ENCODE data around the gene IKZF3. TPM values are rescaled to one million over a fixed set of nuclear protein-coding genes. Genes with fewer than 3 reads are reported as not detected.

IKZF3 gene
- total and polyA plus RNA-seq, 4 donors, result 0.03 to 2.8 (median 1.2) TPM

DNA sequence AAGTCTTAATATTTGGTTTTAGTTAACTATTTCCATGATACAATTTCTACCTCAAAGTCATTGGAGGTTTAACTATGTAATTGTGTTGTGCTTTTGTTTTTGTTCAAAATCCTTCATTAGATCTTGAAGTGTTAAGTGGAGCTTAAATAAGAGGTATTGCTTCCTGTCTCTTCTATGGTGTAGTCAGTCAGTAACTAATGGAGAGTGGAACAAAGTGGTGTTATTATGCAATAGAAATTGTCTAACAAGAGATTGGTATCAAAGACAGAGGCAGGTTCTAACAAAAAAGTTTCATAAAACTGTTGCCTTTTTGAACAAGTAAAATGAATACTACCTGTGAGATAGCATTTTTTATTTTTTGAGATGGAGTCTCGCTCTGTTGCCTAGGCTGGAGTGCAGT, 81.1 kb downstream of the IKZF3 start:
- H3K27ac ChIP-seq (ENCODE audit: low read depth in 1 of 2, low read length in 2 of 2), result no peak overlapping the region
- ATAC-seq (ENCODE audit: low FRiP score) (no peak), DNase-seq (no peak)
- WGBS, 2 donors, result 94 to 100% methylated on average over 1 of the region's 1 CpG
- no peaks in the 10 kb centered on the region for H3K9me3 ChIP-seq (ENCODE audit: control insufficient read depth, low read length)
- H3K4me1 ChIP-seq (ENCODE audit: control insufficient read depth in 1 of 2, insufficient read depth in 2 of 2, low read length in 2 of 2), result peaks cover 2% of the 10 kb centered on the region in 2 donors
- H3K4me3 ChIP-seq (ENCODE audit: low read length in 2 of 2), result no peak overlapping the region
- H3K27me3 ChIP-seq (ENCODE audit: control insufficient read depth in 1 of 2, insufficient read depth in 2 of 2, low read length in 1 of 2), result no peaks in the 10 kb centered on the region
- H3K36me3 ChIP-seq (ENCODE audit: control insufficient read depth in 1 of 2, insufficient read depth in 2 of 2, low read length in 1 of 2), result no peaks in the 10 kb centered on the region
- intact Hi-C loops (cut with DNase I), result loop anchor here in 1 of 2 donors (10.0 kb wide), 1 partner anchor 58 kb away; no protein-coding TSS in a partner anchor

DNA sequence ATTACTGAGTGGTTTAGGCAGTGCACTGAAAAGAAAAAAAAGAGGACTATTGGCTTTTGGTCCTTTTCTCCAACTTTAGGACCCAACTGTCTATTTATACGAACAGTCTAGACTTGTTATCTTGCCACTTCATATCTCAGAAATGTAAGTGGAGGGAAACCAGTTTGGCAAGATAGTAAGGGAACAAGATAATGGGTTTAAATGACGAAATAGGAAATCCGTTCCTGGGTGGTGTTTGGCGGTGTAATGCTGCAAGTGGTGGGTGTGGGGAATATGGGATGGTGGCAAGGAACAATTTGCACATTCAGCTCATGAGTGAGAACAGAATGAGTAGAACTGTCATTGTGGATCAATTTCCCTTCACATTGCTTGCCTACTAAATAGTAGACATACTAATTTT, 81.6 kb downstream of the IKZF3 start:
- Histone ChIP-seq H3K4me3 (ENCODE audit: low read length in 2 of 2) (no peak overlapping the region), H3K4me1 (ENCODE audit: control insufficient read depth in 1 of 2, insufficient read depth in 2 of 2, low read length in 2 of 2) (peaks cover 2% of the 10 kb centered on the region in 2 donors), H3K9me3 (ENCODE audit: control insufficient read depth, low read length) (no peaks in the 10 kb centered on the region), H3K27ac (ENCODE audit: low read depth in 1 of 2, low read length in 2 of 2) (no peak overlapping the region), H3K27me3 (ENCODE audit: control insufficient read depth in 1 of 2, insufficient read depth in 2 of 2, low read length in 1 of 2) (no peaks in the 10 kb centered on the region), H3K36me3 (ENCODE audit: control insufficient read depth in 1 of 2, insufficient read depth in 2 of 2, low read length in 1 of 2) (no peaks in the 10 kb centered on the region)
- intact Hi-C loops (cut with DNase I), result loop anchor here in 1 of 2 donors (10.0 kb wide), 1 partner anchor 58 kb away; no protein-coding TSS in a partner anchor
- ATAC-seq (ENCODE audit: low FRiP score) (no peak), DNase-seq (no peak)
- 2 to 6% methylated on average over 4 of the region's 4 CpGs for WGBS, 2 donors

DNA sequence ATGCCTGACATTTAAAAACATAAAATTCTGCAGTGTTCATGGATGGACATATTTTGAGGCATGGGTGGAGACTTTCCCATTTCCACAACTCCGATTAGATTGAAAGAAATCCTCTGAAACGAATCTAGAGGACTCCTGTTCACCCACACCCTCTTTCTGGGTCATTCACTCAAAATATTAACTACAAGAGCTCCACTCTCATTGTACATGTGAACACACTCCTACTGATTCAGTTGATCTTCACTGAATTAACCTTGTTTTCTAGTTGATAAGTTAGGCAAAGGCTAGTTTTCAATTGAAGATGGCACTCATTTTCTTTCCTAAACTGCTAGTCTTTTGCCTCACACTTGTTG, 82.3 kb downstream of the IKZF3 start:
- Histone ChIP-seq H3K27ac (ENCODE audit: low read depth in 1 of 2, low read length in 2 of 2) (no peak overlapping the region), H3K4me3 (ENCODE audit: low read length in 2 of 2) (no peak overlapping the region), H3K36me3 (ENCODE audit: control insufficient read depth in 1 of 2, insufficient read depth in 2 of 2, low read length in 1 of 2) (no peaks in the 10 kb centered on the region), H3K9me3 (ENCODE audit: control insufficient read depth, low read length) (no peaks in the 10 kb centered on the region), H3K4me1 (ENCODE audit: control insufficient read depth in 1 of 2, insufficient read depth in 2 of 2, low read length in 2 of 2) (peaks cover 2% of the 10 kb centered on the region in 2 donors), H3K27me3 (ENCODE audit: control insufficient read depth in 1 of 2, insufficient read depth in 2 of 2, low read length in 1 of 2) (no peaks in the 10 kb centered on the region)
- intact Hi-C loops (cut with DNase I), result loop anchor here in 1 of 2 donors (10.0 kb wide), 1 partner anchor 57 kb away; no protein-coding TSS in a partner anchor
- ATAC-seq (ENCODE audit: low FRiP score), result no peak
- no peak for DNase-seq
- 27 to 28% methylated on average over 2 of the region's 2 CpGs for WGBS, 2 donors

DNA sequence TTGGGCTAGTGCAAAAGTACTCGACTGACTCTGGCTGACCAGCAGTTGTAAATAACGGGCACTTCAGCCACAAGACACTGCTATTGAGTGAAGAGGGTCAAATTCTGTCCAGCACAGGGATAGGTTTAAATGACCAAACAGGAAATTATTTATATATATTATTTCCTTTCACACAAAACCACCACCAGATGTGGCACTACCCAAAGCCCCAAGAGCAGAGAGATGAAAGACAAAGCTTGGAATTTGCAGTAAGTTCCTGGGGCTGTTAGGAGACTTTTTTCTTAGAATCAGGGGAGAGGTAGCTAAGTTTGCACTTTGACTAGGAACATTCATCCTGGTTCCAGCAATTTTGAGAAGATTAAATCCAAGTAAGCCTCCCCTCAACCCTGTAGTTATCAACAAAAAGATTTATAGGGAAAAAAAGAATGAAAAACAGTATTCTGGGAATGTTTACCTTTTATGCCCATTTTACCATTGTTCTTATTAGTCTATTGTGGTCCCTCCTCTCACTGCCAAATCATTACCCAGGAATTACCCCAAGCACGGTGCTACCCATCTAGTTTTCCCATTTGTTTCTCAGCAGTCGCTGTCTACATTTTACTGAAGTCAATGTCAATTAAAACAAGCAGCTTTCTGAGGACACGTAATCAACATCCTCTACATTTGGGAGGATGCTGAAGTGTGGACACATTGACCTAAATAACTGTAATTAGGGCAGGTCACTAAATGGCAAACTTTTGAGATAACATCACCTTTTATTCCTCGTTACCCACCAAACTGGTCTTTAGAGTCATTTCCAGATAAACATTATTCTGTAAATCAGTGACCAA, 82.9 kb downstream of the IKZF3 start:
- intact Hi-C loops (cut with DNase I), result loop anchor here in 1 of 2 donors (10.0 kb wide), 1 partner anchor 56 kb away; no protein-coding TSS in a partner anchor
- no peaks in the 10 kb centered on the region for H3K9me3 ChIP-seq (ENCODE audit: control insufficient read depth, low read length)
- WGBS, 2 donors, result 55 to 61% methylated on average over 6 of the region's 6 CpGs
- DNase-seq (no peak), ATAC-seq (ENCODE audit: low FRiP score) (no peak)
- no peaks in the 10 kb centered on the region for H3K27me3 ChIP-seq (ENCODE audit: control insufficient read depth in 1 of 2, insufficient read depth in 2 of 2, low read length in 1 of 2)
- no peaks in the 10 kb centered on the region for H3K36me3 ChIP-seq (ENCODE audit: control insufficient read depth in 1 of 2, insufficient read depth in 2 of 2, low read length in 1 of 2)
- no peak overlapping the region for H3K4me3 ChIP-seq (ENCODE audit: low read length in 2 of 2)
- H3K27ac ChIP-seq (ENCODE audit: low read depth in 1 of 2, low read length in 2 of 2), result no peak overlapping the region
- H3K4me1 ChIP-seq (ENCODE audit: control insufficient read depth in 1 of 2, insufficient read depth in 2 of 2, low read length in 2 of 2), result peaks cover 2% of the 10 kb centered on the region in 2 donors

DNA sequence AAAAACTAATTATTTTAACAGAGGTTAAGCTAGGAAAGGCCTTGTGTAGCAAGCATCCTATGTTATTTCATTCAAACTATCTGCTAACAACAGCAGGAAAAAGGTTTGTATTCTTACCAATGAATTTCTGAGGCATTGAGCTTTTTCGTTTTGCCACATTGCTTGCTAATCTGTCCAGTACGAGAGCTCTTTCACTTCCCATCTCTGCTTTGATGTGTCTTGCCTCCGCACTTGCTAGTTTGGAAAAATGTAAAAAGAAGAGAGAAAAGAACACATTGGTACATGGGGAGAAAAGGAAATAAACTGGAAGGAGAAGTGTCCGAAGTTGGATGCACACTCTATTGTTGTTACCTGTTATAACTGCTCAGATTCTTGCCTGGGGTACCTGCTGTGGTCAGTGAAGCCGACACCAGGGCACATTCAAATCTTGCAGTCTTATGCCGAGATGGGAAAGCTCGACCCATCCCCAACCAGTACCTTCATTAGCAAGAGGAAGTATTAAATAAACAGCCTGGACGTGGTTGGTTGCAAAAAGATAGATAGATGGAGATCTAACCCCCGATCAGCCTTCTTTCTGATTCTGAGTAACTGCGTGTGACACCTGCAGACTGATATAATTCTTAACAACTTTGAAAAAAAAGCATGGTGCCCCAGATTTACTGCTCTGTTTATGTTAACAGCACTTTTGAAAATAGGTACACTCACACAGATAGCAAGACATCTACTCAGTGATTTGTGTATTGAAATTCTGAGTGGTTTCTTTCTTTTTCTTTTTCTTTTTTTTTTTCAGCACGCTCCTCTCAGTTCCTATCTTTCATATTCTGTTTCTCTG, 86.4 kb downstream of the IKZF3 start:
- WGBS, 2 donors, result 73 to 76% methylated on average over 11 of the region's 11 CpGs

DNA sequence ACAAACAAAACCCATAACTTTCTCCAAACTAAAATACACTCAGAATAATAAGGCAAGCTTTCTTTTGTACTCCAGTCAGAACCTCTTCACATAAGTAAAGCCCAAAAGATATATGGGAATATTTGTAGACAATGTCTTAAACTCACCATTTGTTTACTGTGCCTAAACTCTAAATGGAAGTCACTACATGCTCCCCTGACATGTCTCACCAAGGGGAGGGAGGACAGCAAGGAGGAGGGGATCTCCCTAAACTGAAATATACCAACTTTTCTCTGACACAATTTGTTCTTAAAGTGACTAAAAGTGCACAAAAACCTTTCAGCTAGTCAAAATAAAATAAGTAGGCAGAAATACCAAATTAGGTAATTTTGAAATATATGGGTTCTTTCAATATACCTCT, 87.9 kb downstream of the IKZF3 start:
- intact Hi-C loops (cut with DNase I), result no loop called here
- Histone ChIP-seq H3K9me3 (ENCODE audit: control insufficient read depth, low read length) (no peaks in the 10 kb centered on the region), H3K4me3 (ENCODE audit: low read length in 2 of 2) (no peak overlapping the region), H3K27ac (ENCODE audit: low read depth in 1 of 2, low read length in 2 of 2) (no peak overlapping the region), H3K4me1 (ENCODE audit: control insufficient read depth in 1 of 2, insufficient read depth in 2 of 2, low read length in 2 of 2) (no peaks in the 10 kb centered on the region), H3K36me3 (ENCODE audit: control insufficient read depth in 1 of 2, insufficient read depth in 2 of 2, low read length in 1 of 2) (no peaks in the 10 kb centered on the region), H3K27me3 (ENCODE audit: control insufficient read depth in 1 of 2, insufficient read depth in 2 of 2, low read length in 1 of 2) (no peaks in the 10 kb centered on the region)
- no peak for DNase-seq
- ATAC-seq (ENCODE audit: low FRiP score), result no peak

More for the DNA sequence above, 86.4 kb downstream of the IKZF3 start:
- intact Hi-C loops (cut with DNase I), result no loop called here
- H3K27ac ChIP-seq (ENCODE audit: low read depth in 1 of 2, low read length in 2 of 2), result no peak overlapping the region
- H3K9me3 ChIP-seq (ENCODE audit: control insufficient read depth, low read length), result no peaks in the 10 kb centered on the region
- no peaks in the 10 kb centered on the region for H3K36me3 ChIP-seq (ENCODE audit: control insufficient read depth in 1 of 2, insufficient read depth in 2 of 2, low read length in 1 of 2)
- ATAC-seq (ENCODE audit: low FRiP score), result no peak
- no peak overlapping the region for H3K4me3 ChIP-seq (ENCODE audit: low read length in 2 of 2)
- peaks cover 2% of the 10 kb centered on the region in 2 donors for H3K4me1 ChIP-seq (ENCODE audit: control insufficient read depth in 1 of 2, insufficient read depth in 2 of 2, low read length in 2 of 2)
- no peak for DNase-seq
- H3K27me3 ChIP-seq (ENCODE audit: control insufficient read depth in 1 of 2, insufficient read depth in 2 of 2, low read length in 1 of 2), result no peaks in the 10 kb centered on the region

DNA sequence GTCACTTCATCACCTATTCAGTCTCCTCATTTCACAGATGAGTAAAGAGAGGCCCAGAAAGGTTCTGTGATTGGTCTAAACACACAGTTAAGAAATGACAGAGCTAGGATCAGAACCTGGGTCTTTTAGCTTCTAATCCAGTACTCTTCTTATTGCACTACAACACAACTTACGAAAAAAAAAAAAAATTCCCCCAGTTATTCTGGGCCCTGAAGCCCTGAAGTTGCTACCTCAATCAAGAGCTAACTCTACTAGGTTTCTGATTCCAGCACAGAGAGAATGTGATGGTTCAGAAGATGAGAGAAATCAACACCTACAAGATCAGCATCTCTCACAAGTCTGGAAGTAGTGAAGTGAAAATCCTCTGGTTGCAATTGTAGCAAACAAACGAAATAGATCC, 89.1 kb downstream of the IKZF3 start:
- Histone ChIP-seq H3K4me1 (ENCODE audit: control insufficient read depth in 1 of 2, insufficient read depth in 2 of 2, low read length in 2 of 2) (no peaks in the 10 kb centered on the region), H3K27ac (ENCODE audit: low read depth in 1 of 2, low read length in 2 of 2) (no peak overlapping the region), H3K36me3 (ENCODE audit: control insufficient read depth in 1 of 2, insufficient read depth in 2 of 2, low read length in 1 of 2) (no peaks in the 10 kb centered on the region), H3K4me3 (ENCODE audit: low read length in 2 of 2) (no peak overlapping the region), H3K27me3 (ENCODE audit: control insufficient read depth in 1 of 2, insufficient read depth in 2 of 2, low read length in 1 of 2) (no peaks in the 10 kb centered on the region), H3K9me3 (ENCODE audit: control insufficient read depth, low read length) (no peaks in the 10 kb centered on the region)
- ATAC-seq (ENCODE audit: low FRiP score) (no peak), DNase-seq (no peak)
- intact Hi-C loops (cut with DNase I), result no loop called here
- 88 to 95% methylated on average over 2 of the region's 2 CpGs for WGBS, 2 donors

DNA sequence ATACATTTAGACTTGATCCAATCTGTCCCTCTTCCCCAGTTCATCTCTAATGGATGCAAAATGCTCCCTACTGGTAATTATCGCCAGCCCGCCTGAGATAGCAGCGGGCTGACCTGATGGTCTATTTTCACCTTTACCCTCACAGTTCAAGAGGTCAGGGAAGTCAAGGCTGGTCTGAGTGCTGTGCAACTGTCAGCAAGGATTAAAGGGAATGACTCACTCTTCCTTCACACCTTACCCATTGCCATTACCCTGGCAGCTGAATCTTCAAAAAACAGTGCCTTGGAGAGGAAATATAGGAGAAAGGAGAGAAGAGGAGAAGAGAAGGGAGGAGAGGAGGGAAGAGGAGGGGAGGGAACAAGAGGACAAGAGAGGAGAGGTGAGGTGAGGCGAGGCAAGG, 90.1 kb downstream of the IKZF3 start:
- intact Hi-C loops (cut with DNase I), result no loop called here
- no peak overlapping the region for H3K4me3 ChIP-seq (ENCODE audit: low read length in 2 of 2)
- WGBS, 2 donors, result 90 to 96% methylated on average over 4 of the region's 4 CpGs

More for the DNA sequence above, 90.1 kb downstream of the IKZF3 start:
- H3K36me3 ChIP-seq (ENCODE audit: control insufficient read depth in 1 of 2, insufficient read depth in 2 of 2, low read length in 1 of 2), result no peaks in the 10 kb centered on the region
- no peaks in the 10 kb centered on the region for H3K4me1 ChIP-seq (ENCODE audit: control insufficient read depth in 1 of 2, insufficient read depth in 2 of 2, low read length in 2 of 2)
- H3K27me3 ChIP-seq (ENCODE audit: control insufficient read depth in 1 of 2, insufficient read depth in 2 of 2, low read length in 1 of 2), result no peaks in the 10 kb centered on the region
- DNase-seq (no peak), ATAC-seq (ENCODE audit: low FRiP score) (no peak)
- no peaks in the 10 kb centered on the region for H3K9me3 ChIP-seq (ENCODE audit: control insufficient read depth, low read length)
- H3K27ac ChIP-seq (ENCODE audit: low read depth in 1 of 2, low read length in 2 of 2), result no peak overlapping the region
